ENCODE measurements around the gene LZTS2. TPM values are rescaled to one million over a fixed set of nuclear protein-coding genes. Genes with fewer than 3 reads are reported as not detected.

LZTS2 gene
- total and polyA plus RNA-seq, 4 donors, result 2.1 to 10.3 (median 9.5) TPM

GRCh38 chr10:100982916-100983830 lies 16.4 kb upstream of the LZTS2 start:
- peaks cover 6 to 41% (median 24%) of the 10 kb centered on the region in 4 donors for H3K36me3 ChIP-seq (ENCODE audit: control insufficient read depth in 4 of 4, insufficient read depth in 3 of 4, low read depth in 1 of 4, low read length in 3 of 4)

GRCh38 chr10:100983868-100984671 lies 15.5 kb upstream of the LZTS2 start:
- H3K9me3 ChIP-seq (ENCODE audit: control insufficient read depth in 4 of 4, low read length in 3 of 4), result no peaks in the 10 kb centered on the region
- H3K4me3 ChIP-seq (ENCODE audit: low read depth in 1 of 3, low read length in 3 of 3), result no peak overlapping the region
- H3K27ac ChIP-seq (ENCODE audit: low read depth in 1 of 2, low read length in 2 of 2), result no peak overlapping the region
- H3K4me1 ChIP-seq (ENCODE audit: control insufficient read depth in 4 of 4, insufficient read depth in 4 of 4, low read length in 3 of 4), result peaks cover 4 to 33% (median 28%) of the 10 kb centered on the region in 4 donors
- H3K9ac ChIP-seq (ENCODE audit: low read depth in 1 of 2, low read length in 2 of 2), result no peak overlapping the region
- no peaks in the 10 kb centered on the region for H3K27me3 ChIP-seq (ENCODE audit: control insufficient read depth in 4 of 4, insufficient read depth in 4 of 4, low read length in 3 of 4)
- no peak for DNase-seq (ENCODE audit: low spot score)
- WGBS, result 92% methylated on average over 13 of the region's 13 CpGs
- H3K36me3 ChIP-seq (ENCODE audit: control insufficient read depth in 4 of 4, insufficient read depth in 3 of 4, low read depth in 1 of 4, low read length in 3 of 4), result peaks cover 2 to 32% (median 20%) of the 10 kb centered on the region in 4 donors
- TF ChIP-seq RXRA (IDR thresholded peaks at IDR 0.05), result no peak
- TF ChIP-seq ATF3 (IDR thresholded peaks at IDR 0.05), result no peak
- TF ChIP-seq HNF4G (IDR thresholded peaks at IDR 0.05), result no peak
- TF ChIP-seq FOXA1 (IDR thresholded peaks at IDR 0.05), result no peak
- TF ChIP-seq SP1 (IDR thresholded peaks at IDR 0.05), result no peak
- TF ChIP-seq REST (IDR thresholded peaks at IDR 0.05), result no peak
- no peak for TF ChIP-seq FOXA2 (IDR thresholded peaks at IDR 0.05)
- no peak for TF ChIP-seq JUND (IDR thresholded peaks at IDR 0.05)
- TF ChIP-seq RAD21 (IDR thresholded peaks at IDR 0.05), result no peak
- TF ChIP-seq GABPA (IDR thresholded peaks at IDR 0.05 in 1 of 2, conservative IDR thresholded peaks at IDR 0.05 in 1 of 2), result no peak

More at GRCh38 chr10:100982916-100983830, 16.4 kb upstream of the LZTS2 start:
- H3K27ac ChIP-seq (ENCODE audit: low read depth in 1 of 2, low read length in 2 of 2), result no peak overlapping the region
- no peak overlapping the region for H3K4me3 ChIP-seq (ENCODE audit: low read depth in 1 of 3, low read length in 3 of 3)
- no peaks in the 10 kb centered on the region for H3K27me3 ChIP-seq (ENCODE audit: control insufficient read depth in 4 of 4, insufficient read depth in 4 of 4, low read length in 3 of 4)
- TF ChIP-seq TAF1 (conservative IDR thresholded peaks at IDR 0.05) (no peak), RXRA (IDR thresholded peaks at IDR 0.05) (no peak), HNF4G (IDR thresholded peaks at IDR 0.05) (no peak), RAD21 (IDR thresholded peaks at IDR 0.05) (no peak), HNF4A (conservative IDR thresholded peaks at IDR 0.05) (no peak), YY1 (IDR thresholded peaks at IDR 0.05) (no peak), ZBTB33 (IDR thresholded peaks at IDR 0.05) (no peak), JUND (IDR thresholded peaks at IDR 0.05) (no peak), NR2F2 (IDR thresholded peaks at IDR 0.05) (no peak), SP1 (IDR thresholded peaks at IDR 0.05) (no peak), EGR1 (IDR thresholded peaks at IDR 0.05; ENCODE audit: low read depth in 2 of 2) (no peak), GABPA (IDR thresholded peaks at IDR 0.05 in 1 of 2, conservative IDR thresholded peaks at IDR 0.05 in 1 of 2) (no peak), FOXA1 (IDR thresholded peaks at IDR 0.05) (no peak), ATF3 (IDR thresholded peaks at IDR 0.05) (no peak), CTCF (IDR thresholded peaks at IDR 0.05; ENCODE audit: low read depth, low read length, missing input control) (no peak)
- DNase-seq (ENCODE audit: low spot score), result no peak
- 96% methylated on average over 24 of the region's 24 CpGs for WGBS
- peaks cover 3 to 27% (median 24%) of the 10 kb centered on the region in 4 donors for H3K4me1 ChIP-seq (ENCODE audit: control insufficient read depth in 4 of 4, insufficient read depth in 4 of 4, low read length in 3 of 4)
- H3K9me3 ChIP-seq (ENCODE audit: control insufficient read depth in 4 of 4, low read length in 3 of 4), result no peaks in the 10 kb centered on the region
- no peak overlapping the region for H3K9ac ChIP-seq (ENCODE audit: low read depth in 1 of 2, low read length in 2 of 2)
